Right lobe of liver (tissue), 4 donors: ENCODE measurements around the gene MOCOS.

ENCODE experiments used
- POLR2A ChIP-seq: fragments of 450-650 bp; IDR thresholded peaks from one replicate; pipeline ENCODE4 v1.6.1; 2017; ENCODE audit warnings: antibody characterized with exemption, mild to moderate bottlenecking
- TF ChIP-seq, protein P1 (sequence below), 4 donors: fragments of 200-600 bp in 3 of 4; fragments of 450-650 bp in 1 of 4; IDR thresholded peaks; one replicate each; pipeline versions ENCODE4 v1.5.1 to v1.8.0; 2016 to 2022; ENCODE audit warnings: antibody characterized with exemption in 4 of 4, mild to moderate bottlenecking in 2 of 4
- donor health status: DM: no; HTN: no; CAD: no.
- donor health status: DM: no; HTN: no; CAD: no.
- donor health status: DM: no; HTN: yes; CAD: no.

DNA sequence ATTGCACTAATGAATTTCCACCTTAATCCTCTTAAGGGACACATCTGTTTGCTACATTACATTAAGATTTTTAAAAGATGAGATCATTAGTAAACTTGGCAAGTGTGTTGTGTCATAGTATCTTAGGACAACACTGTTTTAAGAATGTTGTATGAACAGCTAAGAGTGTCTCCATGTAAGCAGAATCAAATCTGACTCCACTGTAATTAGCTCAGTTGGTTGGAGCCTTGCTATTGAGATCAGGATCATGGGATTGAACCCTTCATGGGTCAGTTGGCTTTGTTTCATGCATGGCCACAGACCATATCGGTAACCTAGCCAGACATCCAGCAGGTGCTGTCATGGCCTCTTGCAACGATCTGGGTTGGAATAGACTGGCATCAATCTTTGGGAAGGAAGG, 115.4 kb downstream of the MOCOS start:
- TF ChIP-seq, protein P1, sequence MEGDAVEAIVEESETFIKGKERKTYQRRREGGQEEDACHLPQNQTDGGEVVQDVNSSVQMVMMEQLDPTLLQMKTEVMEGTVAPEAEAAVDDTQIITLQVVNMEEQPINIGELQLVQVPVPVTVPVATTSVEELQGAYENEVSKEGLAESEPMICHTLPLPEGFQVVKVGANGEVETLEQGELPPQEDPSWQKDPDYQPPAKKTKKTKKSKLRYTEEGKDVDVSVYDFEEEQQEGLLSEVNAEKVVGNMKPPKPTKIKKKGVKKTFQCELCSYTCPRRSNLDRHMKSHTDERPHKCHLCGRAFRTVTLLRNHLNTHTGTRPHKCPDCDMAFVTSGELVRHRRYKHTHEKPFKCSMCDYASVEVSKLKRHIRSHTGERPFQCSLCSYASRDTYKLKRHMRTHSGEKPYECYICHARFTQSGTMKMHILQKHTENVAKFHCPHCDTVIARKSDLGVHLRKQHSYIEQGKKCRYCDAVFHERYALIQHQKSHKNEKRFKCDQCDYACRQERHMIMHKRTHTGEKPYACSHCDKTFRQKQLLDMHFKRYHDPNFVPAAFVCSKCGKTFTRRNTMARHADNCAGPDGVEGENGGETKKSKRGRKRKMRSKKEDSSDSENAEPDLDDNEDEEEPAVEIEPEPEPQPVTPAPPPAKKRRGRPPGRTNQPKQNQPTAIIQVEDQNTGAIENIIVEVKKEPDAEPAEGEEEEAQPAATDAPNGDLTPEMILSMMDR (IDR thresholded peaks at IDR 0.05), result no peak
- TF ChIP-seq POLR2A, result no peak
